GM12872 (cell line): ENCODE results near the gene UEVLD.

Experiments
- TF ChIP-seq, protein P1 (sequence below): IDR thresholded peaks from 3 replicates; pipeline ENCODE4 v1.5.1; 2011; ENCODE audit warnings: low read depth, mild to moderate bottlenecking, low read length, moderate library complexity; ENCODE audit not compliant: insufficient read depth

The UEVLD gene

DNA sequence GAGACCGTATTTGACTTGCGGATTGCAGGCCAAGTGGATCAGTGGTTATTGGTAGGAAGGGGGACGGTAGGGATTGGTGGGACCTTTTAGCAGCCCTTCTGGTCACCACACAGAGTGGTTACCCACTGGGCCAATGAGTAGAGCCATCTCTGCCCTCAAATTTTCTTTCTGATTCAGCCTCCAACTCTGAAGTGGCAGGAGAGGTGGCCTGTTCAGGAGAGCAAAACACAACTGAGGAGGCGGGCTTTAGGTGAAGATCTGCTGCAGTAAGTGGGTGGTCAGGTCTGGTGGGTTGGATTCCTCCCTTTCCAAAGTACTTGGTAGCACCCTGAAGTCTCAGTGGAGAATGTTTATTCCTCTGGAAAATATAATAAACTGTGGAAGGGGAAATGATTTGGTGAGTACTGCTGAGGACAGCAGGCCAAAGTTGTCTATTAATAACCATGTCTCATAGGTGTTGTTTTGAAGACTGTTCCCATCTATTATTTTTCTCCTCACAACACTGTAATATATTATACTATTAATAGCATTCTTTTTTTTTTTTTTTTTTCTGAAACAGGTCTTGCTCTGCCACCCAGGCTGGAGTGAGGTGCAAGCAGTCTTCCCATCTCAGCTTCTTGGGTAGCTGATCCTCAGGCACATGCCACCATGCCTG lies 12.5 kb upstream of the UEVLD start:
- TF ChIP-seq, protein P1, sequence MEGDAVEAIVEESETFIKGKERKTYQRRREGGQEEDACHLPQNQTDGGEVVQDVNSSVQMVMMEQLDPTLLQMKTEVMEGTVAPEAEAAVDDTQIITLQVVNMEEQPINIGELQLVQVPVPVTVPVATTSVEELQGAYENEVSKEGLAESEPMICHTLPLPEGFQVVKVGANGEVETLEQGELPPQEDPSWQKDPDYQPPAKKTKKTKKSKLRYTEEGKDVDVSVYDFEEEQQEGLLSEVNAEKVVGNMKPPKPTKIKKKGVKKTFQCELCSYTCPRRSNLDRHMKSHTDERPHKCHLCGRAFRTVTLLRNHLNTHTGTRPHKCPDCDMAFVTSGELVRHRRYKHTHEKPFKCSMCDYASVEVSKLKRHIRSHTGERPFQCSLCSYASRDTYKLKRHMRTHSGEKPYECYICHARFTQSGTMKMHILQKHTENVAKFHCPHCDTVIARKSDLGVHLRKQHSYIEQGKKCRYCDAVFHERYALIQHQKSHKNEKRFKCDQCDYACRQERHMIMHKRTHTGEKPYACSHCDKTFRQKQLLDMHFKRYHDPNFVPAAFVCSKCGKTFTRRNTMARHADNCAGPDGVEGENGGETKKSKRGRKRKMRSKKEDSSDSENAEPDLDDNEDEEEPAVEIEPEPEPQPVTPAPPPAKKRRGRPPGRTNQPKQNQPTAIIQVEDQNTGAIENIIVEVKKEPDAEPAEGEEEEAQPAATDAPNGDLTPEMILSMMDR: no peak

GRCh38 chr11:18599739-18600230 lies 11.3 kb upstream of the UEVLD start, which contains the start of gene MISFA:
TSS of gene MISFA (plus strand) at chr11:18599789. CDS start at chr11:18599929, 140 bp downstream.
- TF ChIP-seq, protein P1: no peak

DNA sequence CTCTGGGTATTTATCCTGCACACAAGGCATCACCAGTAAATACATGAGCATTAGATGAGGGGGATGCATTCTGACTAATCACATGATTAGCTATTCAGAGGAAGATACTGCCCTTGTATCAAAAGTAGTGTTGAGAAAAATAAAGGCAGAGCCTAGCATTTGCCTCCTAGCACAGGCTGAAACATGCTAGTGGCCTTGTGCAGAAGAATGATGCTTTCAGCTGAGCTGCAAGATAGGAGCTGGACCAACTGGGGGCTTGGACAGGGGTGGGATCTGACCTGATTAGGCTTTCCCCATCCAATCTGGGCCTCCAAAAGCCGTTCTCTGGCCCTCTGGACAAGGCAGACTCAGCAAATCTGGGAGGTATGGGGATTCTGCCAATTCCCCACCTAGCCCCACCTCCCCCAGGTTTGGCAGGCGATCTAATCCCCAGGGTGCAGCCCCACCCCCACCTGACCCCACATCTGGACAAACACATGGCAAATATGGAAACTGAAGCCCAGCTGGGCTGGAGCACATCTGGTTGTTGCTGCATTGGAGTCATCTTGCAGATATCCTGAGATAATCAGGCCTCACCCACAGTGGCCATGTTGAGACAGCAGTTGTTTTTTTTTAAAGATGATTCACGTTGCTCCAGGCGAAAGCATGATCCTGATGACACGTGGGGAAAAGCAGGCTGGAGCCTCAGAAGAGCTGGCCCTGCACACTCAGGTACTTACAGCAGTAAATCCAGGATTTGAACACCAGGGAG lies 6.6 kb upstream of the UEVLD start:
- TF ChIP-seq, protein P1: no peak

DNA sequence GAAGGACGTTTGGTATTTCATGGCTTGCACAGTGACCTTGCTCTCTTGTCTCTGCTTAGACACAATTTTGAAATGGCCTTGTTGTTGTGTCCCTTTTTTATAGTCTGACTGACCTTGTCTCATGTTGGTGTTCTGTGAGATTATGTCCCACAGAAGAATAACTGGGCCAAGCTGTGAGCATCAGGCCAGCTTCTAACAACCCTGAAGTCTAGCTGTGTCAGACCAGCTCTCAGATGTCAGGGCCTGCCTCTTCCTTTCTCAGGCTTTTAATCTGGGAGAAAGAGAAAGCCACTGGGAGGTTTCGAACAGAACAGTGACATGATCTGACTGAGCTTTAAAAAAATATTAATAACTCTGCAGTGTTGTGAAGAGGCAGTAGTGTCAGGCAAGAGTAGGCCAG lies 2.0 kb upstream of the UEVLD start:
- TF ChIP-seq, protein P1: no peak

GRCh38 chr11:18581825-18582224 lies 6.7 kb downstream of the UEVLD start:
- TF ChIP-seq, protein P1: no peak

- TF ChIP-seq, protein P1: no peak
These were observed 8.3 kb downstream of the UEVLD start for GRCh38 chr11:18580113-18580766.

DNA sequence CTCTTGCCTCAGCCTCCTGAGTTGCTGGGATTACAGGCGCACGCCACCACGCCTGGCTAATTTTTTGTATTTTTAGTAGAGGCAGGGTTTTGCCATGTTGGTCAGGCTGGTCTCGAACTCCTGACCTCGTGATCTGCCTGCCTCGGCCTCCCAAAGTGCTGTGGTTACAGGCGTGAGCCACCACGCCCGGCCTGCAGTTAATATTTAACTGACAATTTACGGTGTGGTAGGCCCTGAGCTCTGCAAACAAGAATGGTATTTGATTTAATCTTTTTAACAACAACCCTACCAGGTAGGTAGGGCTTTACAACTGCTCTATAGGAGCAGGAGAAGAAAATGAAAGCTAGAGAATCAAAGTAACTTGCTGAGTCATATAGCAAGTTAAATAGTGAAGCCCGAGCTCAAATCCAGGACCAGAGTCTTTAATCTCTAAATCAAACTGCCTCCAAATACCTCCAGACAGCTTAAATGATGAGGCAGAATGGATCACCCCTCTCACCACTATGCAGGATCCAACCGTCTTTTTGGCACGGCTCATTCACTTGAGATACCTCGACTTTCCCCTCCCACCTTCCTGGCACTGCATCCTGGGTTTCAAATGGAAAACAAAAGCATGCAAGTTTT lies 9.4 kb downstream of the UEVLD start:
- TF ChIP-seq, protein P1: no peak
